B cell (primary cell): ENCODE results near the gene PLS1.

Source experiments
- EZH2 ChIP-seq: IDR thresholded peaks from 2 replicates; pipeline ENCODE4 v1.6.1; 2012; ENCODE audit warnings: borderline replicate concordance, low read depth, mild to moderate bottlenecking, moderate library complexity, low read length; ENCODE audit not compliant: insufficient read depth, poor library complexity, severe bottlenecking
- TF ChIP-seq, protein P1 (sequence below): fragments of 200-600 bp; IDR thresholded peaks from one replicate; pipeline ENCODE4 v1.8.0; 2022; ENCODE audit warnings: antibody characterized with exemption, mild to moderate bottlenecking

GRCh38 chr3:142595581-142595950, 627 bp upstream of the PLS1 start:
- TF ChIP-seq, protein P1, sequence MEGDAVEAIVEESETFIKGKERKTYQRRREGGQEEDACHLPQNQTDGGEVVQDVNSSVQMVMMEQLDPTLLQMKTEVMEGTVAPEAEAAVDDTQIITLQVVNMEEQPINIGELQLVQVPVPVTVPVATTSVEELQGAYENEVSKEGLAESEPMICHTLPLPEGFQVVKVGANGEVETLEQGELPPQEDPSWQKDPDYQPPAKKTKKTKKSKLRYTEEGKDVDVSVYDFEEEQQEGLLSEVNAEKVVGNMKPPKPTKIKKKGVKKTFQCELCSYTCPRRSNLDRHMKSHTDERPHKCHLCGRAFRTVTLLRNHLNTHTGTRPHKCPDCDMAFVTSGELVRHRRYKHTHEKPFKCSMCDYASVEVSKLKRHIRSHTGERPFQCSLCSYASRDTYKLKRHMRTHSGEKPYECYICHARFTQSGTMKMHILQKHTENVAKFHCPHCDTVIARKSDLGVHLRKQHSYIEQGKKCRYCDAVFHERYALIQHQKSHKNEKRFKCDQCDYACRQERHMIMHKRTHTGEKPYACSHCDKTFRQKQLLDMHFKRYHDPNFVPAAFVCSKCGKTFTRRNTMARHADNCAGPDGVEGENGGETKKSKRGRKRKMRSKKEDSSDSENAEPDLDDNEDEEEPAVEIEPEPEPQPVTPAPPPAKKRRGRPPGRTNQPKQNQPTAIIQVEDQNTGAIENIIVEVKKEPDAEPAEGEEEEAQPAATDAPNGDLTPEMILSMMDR, result no peak
- TF ChIP-seq EZH2, result no peak
